ENCODE results near the gene OOEP. TPM values are rescaled to one million over a fixed set of nuclear protein-coding genes. Genes with fewer than 3 reads are reported as not detected.

The OOEP gene
- total RNA-seq, 4 donors from 2014 or later = not detected

- Histone ChIP-seq H3K4me1 (no peaks in the 10 kb centered on the region), H3K27ac (no peak overlapping the region), H3K27me3 (no peaks in the 10 kb centered on the region), H3K36me3 (no peaks in the 10 kb centered on the region), H3K4me3 (no peak overlapping the region), H3K9me3 (no peaks in the 10 kb centered on the region)
- in situ Hi-C loops (cut with MboI; ENCODE audit: low sequenced_read_pairs in 4 of 4) = no loop called here
- intact Hi-C loops (cut with DNase I; ENCODE audit: low total_unique reads) = no loop called here
- TF ChIP-seq, protein P1, sequence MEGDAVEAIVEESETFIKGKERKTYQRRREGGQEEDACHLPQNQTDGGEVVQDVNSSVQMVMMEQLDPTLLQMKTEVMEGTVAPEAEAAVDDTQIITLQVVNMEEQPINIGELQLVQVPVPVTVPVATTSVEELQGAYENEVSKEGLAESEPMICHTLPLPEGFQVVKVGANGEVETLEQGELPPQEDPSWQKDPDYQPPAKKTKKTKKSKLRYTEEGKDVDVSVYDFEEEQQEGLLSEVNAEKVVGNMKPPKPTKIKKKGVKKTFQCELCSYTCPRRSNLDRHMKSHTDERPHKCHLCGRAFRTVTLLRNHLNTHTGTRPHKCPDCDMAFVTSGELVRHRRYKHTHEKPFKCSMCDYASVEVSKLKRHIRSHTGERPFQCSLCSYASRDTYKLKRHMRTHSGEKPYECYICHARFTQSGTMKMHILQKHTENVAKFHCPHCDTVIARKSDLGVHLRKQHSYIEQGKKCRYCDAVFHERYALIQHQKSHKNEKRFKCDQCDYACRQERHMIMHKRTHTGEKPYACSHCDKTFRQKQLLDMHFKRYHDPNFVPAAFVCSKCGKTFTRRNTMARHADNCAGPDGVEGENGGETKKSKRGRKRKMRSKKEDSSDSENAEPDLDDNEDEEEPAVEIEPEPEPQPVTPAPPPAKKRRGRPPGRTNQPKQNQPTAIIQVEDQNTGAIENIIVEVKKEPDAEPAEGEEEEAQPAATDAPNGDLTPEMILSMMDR (IDR thresholded peaks at IDR 0.05 in 4 of 5, conservative IDR thresholded peaks at IDR 0.05 in 1 of 5) = no peak
- no peak for TF ChIP-seq POLR2A (IDR thresholded peaks at IDR 0.05)
- DNase-seq (no peak), ATAC-seq (no peak)
Measured at GRCh38 chr6:73362869-73363536, 6.7 kb downstream of the OOEP start.

DNA sequence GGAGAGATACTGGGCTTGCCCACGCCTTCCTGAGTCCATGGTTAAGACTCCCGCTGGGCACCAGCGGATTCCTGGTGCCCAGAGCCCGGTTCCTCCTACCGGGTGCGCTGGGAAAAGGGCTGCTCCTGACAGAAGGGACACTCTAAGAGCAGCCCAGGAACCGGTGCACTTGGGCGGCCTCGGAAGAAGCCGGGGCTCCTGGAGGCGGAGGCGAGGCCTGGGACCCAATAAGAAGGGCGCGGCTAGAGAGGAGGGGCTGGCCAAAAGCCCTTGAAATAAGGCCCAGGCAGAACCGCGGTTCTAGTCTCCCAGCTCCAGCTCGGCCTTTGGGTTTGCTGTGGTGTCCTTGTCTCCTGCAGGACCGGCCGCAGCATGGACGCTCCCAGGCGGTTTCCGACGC lies 7.3 kb downstream of the OOEP start, which contains the start of gene KHDC3L:
TSS of gene KHDC3L (plus strand) at position 301 of the 400 bp plus-strand sequence. CDS start at position 373, 72 bp downstream.
- Histone ChIP-seq H3K4me3 (no peak within 1 kb of the TSS), H3K9me3 (no peaks in the 10 kb centered on the region), H3K36me3 (no peaks in the 10 kb centered on the region), H3K4me1 (no peaks in the 10 kb centered on the region), H3K27me3 (no peaks in the 10 kb centered on the region), H3K27ac (no peak within 1 kb of the TSS)
- in situ Hi-C loops (cut with MboI; ENCODE audit: low sequenced_read_pairs in 4 of 4) = no loop called here
- no peak for TF ChIP-seq POLR2A (IDR thresholded peaks at IDR 0.05)
- TF ChIP-seq, protein P1 (IDR thresholded peaks at IDR 0.05 in 4 of 5, conservative IDR thresholded peaks at IDR 0.05 in 1 of 5) = no peak
- intact Hi-C loops (cut with DNase I; ENCODE audit: low total_unique reads) = no loop called here
- DNase-seq = no peak
- no peak for ATAC-seq

DNA sequence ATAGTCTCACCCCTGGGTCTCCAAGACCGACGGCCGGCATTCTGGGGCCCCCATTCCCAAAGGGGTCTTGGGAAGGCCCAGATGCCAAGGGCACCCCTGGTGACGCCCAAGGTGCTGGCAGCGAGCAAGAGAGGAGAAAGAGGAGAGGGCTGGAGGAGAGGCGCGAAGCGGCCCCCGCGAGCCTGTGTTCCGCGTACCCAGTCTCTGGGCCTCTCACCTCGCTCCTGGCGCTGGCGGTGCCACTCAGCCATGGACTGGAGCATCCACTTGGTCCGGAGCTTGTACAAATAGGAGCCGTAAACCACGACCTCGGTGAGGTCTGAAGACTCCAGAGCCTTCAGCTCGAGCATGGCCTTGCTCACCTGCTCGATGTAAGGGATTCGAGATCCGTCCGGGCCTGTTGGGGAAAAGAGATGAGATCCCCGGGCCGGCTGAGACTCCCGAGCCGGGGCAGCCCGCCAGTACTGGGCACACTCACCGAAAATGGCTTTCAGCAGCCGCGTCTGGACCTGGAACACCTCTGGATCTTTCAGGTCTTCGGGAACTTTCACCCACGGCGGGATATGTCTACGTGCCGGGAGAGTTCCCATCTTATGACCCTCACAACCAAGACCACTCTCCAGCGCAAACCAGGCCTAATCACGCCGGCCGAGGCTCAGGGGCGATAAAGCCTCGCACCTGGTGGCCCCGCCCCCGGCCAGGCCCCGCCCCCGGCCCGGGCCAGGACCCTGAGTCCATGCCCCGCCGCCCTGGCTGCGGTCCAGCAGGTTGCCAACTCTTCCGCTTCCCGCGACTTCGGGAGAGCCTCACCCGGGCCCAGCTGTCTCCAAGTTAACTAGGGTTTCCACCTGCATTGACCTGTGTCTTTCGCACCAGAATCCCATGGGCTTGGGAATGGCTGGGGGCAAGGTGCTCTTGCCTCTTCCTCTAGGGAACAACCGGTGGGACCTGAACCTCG lies 15.8 kb downstream of the OOEP start, which contains the start of gene DPPA5:
TSS of gene DPPA5 (minus strand) at position 641 of the 958 bp plus-strand sequence. CDS start at position 590, 51 bp downstream.
- DNase-seq (no peak), ATAC-seq (no peak)
- Histone ChIP-seq H3K27me3 (peaks cover 0 to 9% (median 1%) of the 10 kb centered on the region in 3 donors), H3K4me3 (no peak within 1 kb of the TSS), H3K27ac (no peak within 1 kb of the TSS), H3K36me3 (no peaks in the 10 kb centered on the region), H3K4me1 (no peaks in the 10 kb centered on the region), H3K9me3 (no peaks in the 10 kb centered on the region)
- in situ Hi-C loops (cut with MboI; ENCODE audit: low sequenced_read_pairs in 4 of 4) = no loop called here
- TF ChIP-seq, protein P1 (IDR thresholded peaks at IDR 0.05 in 4 of 5, conservative IDR thresholded peaks at IDR 0.05 in 1 of 5) = no peak
- no peak for TF ChIP-seq POLR2A (IDR thresholded peaks at IDR 0.05)
- intact Hi-C loops (cut with DNase I; ENCODE audit: low total_unique reads) = no loop called here

- intact Hi-C loops (cut with DNase I; ENCODE audit: low total_unique reads) = no loop called here
- no peak for TF ChIP-seq POLR2A (IDR thresholded peaks at IDR 0.05)
- TF ChIP-seq, protein P1 (IDR thresholded peaks at IDR 0.05 in 4 of 5, conservative IDR thresholded peaks at IDR 0.05 in 1 of 5) = no peak
- Histone ChIP-seq H3K27ac (no peak overlapping the region), H3K4me3 (no peak overlapping the region), H3K4me1 (no peaks in the 10 kb centered on the region), H3K9me3 (no peaks in the 10 kb centered on the region), H3K36me3 (no peaks in the 10 kb centered on the region), H3K27me3 (peaks cover 0 to 19% (median 12%) of the 10 kb centered on the region in 3 donors)
- DNase-seq (no peak), ATAC-seq (no peak)
- in situ Hi-C loops (cut with MboI; ENCODE audit: low sequenced_read_pairs in 4 of 4) = no loop called here
Measured at GRCh38 chr6:73349311-73349710, 20.4 kb downstream of the OOEP start.
